ENCODE results near the gene SPATA18. TPM values are rescaled to one million over a fixed set of nuclear protein-coding genes. Genes with fewer than 3 reads are reported as not detected.

Gene SPATA18
- total RNA-seq, 4 donors from 2014 or later, result 1.9 to 4.2 (median 2.3) TPM

DNA sequence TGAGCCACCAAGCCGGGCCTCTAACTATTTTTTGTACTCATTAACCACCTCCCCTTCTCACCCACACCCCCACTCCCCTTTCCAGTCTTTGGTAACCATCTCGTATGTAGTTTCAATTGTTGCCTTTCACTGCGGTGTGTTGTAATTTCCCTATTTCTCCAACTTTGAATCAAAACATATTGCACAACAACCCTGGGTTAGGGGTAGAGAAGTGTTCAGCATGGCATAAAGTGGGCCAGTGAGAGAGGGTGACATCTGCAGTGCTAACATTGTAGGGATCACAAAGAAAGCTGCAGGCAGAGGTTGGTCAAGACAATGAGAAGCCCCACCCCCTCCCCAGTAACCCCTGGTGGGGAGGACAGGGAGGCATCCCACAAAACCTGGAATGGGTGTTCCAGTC, 92.7 kb downstream of the SPATA18 start:
- no peak for DNase-seq (ENCODE audit: low spot score)
- TF ChIP-seq, protein P1, sequence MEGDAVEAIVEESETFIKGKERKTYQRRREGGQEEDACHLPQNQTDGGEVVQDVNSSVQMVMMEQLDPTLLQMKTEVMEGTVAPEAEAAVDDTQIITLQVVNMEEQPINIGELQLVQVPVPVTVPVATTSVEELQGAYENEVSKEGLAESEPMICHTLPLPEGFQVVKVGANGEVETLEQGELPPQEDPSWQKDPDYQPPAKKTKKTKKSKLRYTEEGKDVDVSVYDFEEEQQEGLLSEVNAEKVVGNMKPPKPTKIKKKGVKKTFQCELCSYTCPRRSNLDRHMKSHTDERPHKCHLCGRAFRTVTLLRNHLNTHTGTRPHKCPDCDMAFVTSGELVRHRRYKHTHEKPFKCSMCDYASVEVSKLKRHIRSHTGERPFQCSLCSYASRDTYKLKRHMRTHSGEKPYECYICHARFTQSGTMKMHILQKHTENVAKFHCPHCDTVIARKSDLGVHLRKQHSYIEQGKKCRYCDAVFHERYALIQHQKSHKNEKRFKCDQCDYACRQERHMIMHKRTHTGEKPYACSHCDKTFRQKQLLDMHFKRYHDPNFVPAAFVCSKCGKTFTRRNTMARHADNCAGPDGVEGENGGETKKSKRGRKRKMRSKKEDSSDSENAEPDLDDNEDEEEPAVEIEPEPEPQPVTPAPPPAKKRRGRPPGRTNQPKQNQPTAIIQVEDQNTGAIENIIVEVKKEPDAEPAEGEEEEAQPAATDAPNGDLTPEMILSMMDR (IDR thresholded peaks at IDR 0.05), result no peak
- no peak for ATAC-seq (ENCODE audit: low FRiP score)

DNA sequence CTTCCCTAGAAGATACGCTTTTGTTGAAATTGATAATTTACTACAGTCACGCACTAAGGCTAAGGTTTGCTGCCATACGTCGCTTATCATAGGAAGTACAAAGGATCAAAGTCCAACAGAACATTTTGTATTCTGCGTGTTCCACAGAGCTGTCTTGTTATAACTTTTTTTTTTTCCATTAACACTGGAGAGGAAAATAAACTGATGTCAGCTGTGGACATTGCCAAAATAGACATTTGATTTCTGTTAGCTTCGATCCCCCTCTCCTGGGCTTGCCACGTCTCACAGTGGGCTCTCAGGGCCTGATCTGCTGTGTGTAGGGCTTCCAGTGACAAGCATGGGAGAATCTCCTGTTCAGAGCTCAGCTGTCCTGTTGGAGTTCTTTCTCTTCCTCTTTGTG, 93.3 kb downstream of the SPATA18 start:
- TF ChIP-seq, protein P1 (IDR thresholded peaks at IDR 0.05), result no peak
- DNase-seq (ENCODE audit: low spot score) (no peak), ATAC-seq (ENCODE audit: low FRiP score) (no peak)

Other genes starting within 250 kb of the SPATA18 start
- 10 to 100 TPM; 27.6 to 50.9 (median 42.1) TPM for gene DCUN1D4, start 208.2 kb upstream of the SPATA18 start, total RNA-seq
- 1 to 10 TPM in 1 of 4 donors, under 1 TPM in 3; 0.09 to 1.1 (median 0.25) TPM for gene LRRC66, start 30.9 kb upstream of the SPATA18 start, total RNA-seq
- gene SGCB, start 13.0 kb upstream of the SPATA18 start, total RNA-seq, result 10 to 100 TPM; 29.2 to 39.1 (median 33.9) TPM